GM19351 (cell line): ENCODE results near the gene TPST1.

Source experiments
- ATAC-seq: cut with Tn5 transposase; IDR thresholded peaks from one replicate; pipeline ENCODE4 v1.9.1; 2021; ENCODE audit warnings: mild to moderate bottlenecking, moderate library complexity; ENCODE audit not compliant: unreplicated experiment

The TPST1 gene

GRCh38 chr7:66237906-66238772, 33.0 kb downstream of the TPST1 start:
- ATAC-seq = no peak

- no peak for ATAC-seq
Observed at GRCh38 chr7:66238773-66239466, 33.8 kb downstream of the TPST1 start.

- no peak for ATAC-seq
Observed at GRCh38 chr7:66239467-66239856, 34.3 kb downstream of the TPST1 start.

- no peak for ATAC-seq
Observed at GRCh38 chr7:66245008-66245407, 39.9 kb downstream of the TPST1 start.

- ATAC-seq = no peak
Observed at GRCh38 chr7:66246554-66247171, 41.5 kb downstream of the TPST1 start.

GRCh38 chr7:66247380-66248078, 42.4 kb downstream of the TPST1 start:
- ATAC-seq = no peak

GRCh38 chr7:66250711-66251110, 45.6 kb downstream of the TPST1 start:
- ATAC-seq = no peak

GRCh38 chr7:66255534-66256100, 50.5 kb downstream of the TPST1 start:
- no peak for ATAC-seq

- ATAC-seq = no peak
Observed at GRCh38 chr7:66256281-66256680, 51.1 kb downstream of the TPST1 start.

- no peak for ATAC-seq
Observed at GRCh38 chr7:66257481-66257880, 52.3 kb downstream of the TPST1 start.

- ATAC-seq = no peak
Observed at GRCh38 chr7:66258409-66258808, 53.3 kb downstream of the TPST1 start.

GRCh38 chr7:66261941-66262340, 56.8 kb downstream of the TPST1 start:
- no peak for ATAC-seq

- ATAC-seq = no peak
Observed at GRCh38 chr7:66263936-66264335, 58.8 kb downstream of the TPST1 start.

- no peak for ATAC-seq
Observed at GRCh38 chr7:66265566-66265965, 60.4 kb downstream of the TPST1 start.

- no peak for ATAC-seq
Observed at GRCh38 chr7:66267249-66267648, 62.1 kb downstream of the TPST1 start.

GRCh38 chr7:66269978-66270377, 64.8 kb downstream of the TPST1 start:
- no peak for ATAC-seq

- no peak for ATAC-seq
Observed at GRCh38 chr7:66272321-66272720, 67.2 kb downstream of the TPST1 start.

- no peak for ATAC-seq
Observed at GRCh38 chr7:66276363-66276762, 71.2 kb downstream of the TPST1 start.

GRCh38 chr7:66277492-66277891, 72.4 kb downstream of the TPST1 start:
- no peak for ATAC-seq

- no peak for ATAC-seq
Observed at GRCh38 chr7:66279912-66280311, 74.8 kb downstream of the TPST1 start.
